Stimulated activated CD4-positive, alpha-beta T cell treated with anti-CD3 and anti-CD28 coated beads, Interleukin-4, amount 100 ng/mL, for 48 hours (primary cell): ENCODE data around the gene TTLL3.
A peak's percentile ranks its signal among the peaks of the same experiment; 100 is the strongest.

ENCODE experiments used
- DNase-seq, 2 donors: peaks; one replicate each; pipeline ENCODE4 v3.0.0-alpha.2; 2020; ENCODE audit warnings: low read depth in 2 of 2

Gene TTLL3

DNA sequence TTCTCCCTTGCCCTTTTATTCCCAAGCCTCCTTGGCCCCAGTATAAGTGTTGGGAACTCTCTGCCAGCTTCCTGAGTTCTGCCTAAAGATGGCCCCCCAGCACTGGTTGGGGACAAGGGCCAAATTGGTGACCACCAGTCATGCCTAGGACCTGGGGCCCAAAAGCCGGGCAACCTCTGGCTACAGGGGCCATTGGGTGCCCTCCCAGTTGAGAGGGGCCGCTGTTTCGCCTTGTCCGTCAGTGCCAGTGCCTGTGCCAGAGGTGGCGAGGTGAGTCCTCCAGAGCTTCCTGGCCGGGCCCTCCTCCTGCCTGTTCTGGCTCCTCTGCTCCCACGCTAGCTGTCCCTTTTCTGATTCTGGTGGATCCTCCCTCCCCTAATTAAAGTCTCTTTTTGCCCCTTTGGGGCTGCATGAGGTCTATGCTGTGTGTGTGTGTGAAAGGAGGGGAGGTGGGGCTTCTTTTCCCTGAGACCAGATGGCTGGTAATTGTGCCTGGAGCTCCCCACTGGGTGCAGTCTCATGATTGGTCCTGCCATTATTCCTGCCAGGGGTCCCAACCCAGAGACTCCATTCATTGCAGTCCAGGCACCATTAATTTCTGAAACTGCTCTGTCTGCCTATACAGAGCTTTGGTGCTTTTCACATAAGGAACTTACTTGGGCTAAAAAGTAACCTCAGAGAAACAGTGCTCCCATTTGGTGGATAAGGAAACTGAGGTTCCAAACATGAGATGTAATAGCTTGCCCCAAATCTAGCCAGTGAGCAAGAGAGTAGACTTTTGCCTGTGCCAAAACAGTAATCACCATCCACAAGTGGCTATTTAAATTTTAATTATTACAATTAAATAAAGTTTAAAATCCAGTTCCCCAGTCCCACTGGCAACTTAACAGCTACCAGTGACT is 3.1 kb upstream of the TTLL3 start:
- no peak for DNase-seq

DNA sequence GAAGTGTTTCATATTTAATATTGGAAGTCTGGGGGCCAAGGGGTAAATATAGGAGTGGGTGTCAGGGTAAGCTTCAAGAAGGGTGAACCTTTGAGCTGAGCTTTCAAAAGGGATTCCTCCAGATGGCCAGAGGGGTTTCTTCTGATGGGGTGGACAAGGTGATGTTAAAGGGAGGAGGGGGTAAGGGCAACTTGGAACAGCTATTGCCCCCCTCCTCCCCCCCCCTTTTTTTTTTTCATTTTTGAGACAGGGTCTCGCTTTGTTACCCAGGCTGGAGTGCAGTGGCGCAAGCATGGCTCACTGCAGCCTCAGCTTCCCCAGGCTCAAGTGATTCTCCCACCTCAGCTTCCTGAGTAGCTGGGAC is 2.1 kb upstream of the TTLL3 start:
- DNase-seq = no peak

DNA sequence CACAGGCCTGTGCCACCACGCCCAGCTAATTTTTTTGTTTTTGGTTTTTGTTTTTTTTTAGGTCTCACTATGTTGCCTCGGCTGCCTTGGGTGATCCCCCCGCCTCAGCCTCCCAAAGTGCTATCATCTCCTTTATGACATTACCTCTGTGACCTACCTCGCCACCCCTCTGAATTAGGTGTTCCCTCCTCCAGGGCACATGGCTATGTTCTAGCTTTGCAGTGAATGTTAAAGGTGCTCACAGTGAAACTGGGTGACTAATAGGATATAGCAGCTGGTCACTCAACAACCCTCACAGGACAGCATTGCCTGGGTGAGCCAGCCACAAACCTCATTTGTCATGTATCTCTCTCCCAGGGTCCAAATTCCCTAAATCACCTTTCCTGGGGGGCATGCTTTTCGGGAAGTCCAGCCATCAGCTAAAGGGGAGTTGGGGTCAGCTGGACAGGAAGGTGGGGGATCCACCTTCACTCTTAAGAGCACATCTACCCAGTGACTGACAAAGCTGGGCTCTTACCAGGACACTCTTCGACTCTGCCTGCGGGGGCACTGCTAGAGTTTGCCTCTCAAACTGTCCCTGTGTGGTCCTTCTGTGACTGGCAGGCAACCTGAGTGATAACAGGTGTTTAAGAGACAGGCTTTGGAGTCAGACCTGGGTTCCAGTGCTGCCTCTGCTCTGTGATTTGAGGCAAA is 1.6 kb upstream of the TTLL3 start:
- DNase-seq = peak in 1 of 2 donors; percentile 35

DNA sequence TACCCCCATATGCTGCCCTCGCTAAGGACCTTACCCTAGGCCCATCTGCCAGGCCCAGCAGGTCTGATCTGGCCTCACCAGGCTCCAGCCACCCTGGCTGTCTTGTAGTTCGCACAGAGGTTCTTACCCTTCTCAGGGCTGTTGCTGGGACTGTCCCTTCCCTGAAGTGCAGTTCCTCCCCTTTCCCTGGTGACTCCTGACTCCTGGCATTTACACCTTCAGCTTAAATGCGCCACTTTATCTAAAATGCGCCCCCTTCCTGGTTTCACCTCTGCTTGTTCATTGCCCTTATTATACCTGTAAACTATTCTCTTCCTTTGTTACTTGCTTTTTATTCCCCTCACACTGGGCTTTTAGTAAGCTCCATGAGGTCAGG is 835 bp upstream of the TTLL3 start:
- no peak for DNase-seq

DNA sequence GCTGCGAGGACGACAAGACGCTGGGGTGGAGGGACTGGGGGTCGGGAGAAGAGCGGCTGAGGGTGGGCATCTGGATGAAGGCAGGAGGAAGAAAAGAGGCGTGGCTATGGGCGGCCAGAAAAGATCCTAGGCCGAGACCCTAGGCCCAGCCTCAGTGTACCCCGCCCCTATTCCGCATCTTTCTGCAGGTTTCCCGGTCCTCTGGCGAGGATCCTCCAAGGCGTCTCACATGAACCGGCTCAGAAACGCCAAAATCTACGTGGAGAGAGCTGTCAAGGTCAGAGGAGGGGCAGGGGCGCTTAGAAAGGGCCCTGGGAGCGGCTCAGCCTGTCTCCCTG is 340 bp downstream of the TTLL3 start:
- DNase-seq = no peak

DNA sequence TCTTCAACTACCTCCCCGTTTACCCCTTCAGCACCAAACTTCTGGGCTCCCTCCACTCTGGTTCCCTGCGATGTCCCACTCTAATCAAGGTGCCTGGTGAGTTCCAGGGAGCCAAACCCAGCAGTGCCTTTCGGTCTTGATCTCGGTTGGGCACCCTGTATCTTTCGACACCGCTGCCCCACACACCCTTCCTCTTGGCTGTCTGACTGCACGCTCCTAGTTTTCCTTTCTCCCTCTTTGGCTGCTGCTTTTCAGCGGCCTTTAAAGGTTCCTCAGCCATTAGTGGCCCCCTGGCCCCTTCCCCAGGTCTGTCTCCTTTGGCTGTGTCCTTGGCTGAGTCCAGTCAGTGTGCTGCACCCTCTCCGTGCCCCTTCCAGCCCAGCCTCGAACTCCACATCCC is 784 bp downstream of the TTLL3 start:
- no peak for DNase-seq

DNA sequence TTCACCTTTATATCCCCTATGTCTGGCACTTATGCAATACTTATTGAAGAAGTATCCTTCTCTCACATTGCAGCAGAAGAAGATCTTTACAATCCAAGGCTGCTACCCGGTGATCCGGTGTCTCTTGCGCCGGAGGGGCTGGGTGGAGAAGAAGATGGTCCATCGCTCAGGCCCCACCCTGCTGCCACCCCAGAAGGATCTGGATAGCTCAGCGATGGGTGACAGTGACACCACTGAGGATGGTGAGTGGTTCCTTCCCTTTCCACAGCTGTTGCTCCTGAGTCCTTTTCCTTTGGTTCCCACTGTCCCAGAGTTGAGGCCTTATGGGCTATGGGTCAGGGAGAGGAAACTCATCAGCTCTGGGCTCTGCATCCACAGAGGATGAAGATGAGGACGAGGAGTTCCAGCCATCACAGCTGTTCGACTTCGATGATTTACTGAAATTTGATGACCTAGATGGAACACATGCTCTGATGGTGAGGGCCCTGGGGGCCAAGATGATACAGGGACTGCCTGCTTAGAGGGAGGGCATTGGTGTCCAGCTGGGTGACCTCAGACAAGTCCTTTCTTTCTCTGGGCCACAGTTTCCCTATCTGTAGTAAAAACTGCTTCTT is 2.9 kb downstream of the TTLL3 start:
- DNase-seq = no peak

DNA sequence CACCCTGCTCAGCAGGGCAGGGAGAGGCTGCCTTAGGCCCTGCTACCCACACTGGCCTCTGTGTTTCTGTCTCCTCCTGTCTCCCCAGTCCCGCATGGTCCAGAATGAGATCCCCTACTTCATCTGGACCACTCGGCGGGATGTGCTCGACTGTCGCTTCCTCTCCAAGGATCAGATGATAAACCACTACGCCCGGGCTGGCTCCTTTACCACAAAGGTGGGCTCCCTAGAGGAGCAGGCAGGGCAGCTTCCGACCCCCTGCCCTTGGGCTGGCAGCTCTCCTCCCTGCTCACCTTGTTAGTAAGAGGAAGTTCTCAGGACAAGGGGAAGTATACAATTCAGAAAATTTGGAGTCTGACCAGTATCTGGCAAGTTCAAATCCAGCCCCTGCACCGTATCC is 5.9 kb downstream of the TTLL3 start:
- DNase-seq = no peak

DNA sequence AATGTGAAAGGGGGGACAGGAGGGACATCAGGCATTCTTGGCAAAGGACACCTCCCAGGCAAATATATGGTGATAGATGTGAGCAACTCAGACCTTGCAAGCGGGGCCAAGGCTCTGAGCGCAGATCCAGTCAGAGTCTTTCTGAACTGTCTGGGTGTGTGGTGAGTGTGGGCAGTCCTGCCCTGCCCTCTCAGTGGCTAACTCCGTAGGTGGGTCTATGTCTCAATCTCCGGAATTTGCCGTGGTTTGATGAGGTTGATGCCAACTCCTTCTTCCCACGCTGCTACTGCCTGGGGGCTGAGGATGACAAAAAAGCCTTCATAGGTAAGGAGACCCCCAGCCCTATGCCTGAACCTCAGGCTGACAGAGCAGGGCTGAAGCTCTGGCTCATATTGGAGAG is 7.4 kb downstream of the TTLL3 start:
- no peak for DNase-seq

DNA sequence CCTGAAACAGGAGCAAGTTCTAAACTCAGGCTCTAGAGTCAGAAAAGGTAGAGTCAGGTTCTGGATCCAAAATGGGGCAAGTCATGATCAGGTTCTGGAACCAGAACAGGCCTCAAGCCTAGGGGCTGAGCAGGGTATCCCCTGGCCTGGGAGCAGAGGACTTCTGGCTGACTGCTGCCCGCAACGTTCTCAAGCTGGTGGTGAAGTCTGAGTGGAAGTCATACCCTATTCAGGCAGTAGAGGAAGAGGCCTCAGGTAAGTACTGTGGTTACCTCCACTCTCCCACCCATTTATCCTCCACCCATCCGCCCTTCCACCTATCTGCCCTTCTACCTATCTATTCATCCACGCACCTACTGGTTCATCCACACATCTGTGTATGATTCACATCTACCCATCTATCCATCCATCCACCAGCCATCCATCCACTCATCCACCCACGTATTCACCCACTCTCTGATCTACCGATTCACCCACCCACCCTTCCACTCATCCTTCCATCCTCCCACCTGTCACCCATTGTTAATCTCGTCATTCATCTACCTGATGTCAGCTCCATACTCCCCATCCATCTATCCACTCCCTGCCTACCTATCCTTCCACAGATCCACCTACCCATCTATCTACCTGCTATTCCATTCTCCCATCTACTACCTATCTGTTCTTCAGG is 8.7 kb downstream of the TTLL3 start:
- DNase-seq = no peak

DNA sequence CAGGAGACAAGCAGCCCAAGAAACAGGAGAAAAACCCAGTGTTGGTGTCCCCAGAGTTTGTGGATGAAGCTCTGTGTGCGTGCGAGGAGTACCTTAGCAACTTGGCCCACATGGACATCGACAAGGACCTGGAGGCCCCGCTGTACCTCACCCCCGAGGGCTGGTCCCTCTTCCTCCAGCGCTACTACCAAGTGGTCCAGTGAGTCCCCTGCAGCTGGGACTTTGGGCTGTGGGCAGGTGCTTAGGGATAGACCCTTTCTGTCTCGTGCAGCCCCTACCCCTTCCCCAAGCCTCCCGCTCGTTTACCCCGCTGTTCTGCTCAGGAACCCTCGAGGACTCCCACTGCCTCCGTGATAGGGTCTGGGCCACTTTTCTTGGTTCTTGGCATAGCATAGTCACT is 10.5 kb downstream of the TTLL3 start:
- DNase-seq = no peak

DNA sequence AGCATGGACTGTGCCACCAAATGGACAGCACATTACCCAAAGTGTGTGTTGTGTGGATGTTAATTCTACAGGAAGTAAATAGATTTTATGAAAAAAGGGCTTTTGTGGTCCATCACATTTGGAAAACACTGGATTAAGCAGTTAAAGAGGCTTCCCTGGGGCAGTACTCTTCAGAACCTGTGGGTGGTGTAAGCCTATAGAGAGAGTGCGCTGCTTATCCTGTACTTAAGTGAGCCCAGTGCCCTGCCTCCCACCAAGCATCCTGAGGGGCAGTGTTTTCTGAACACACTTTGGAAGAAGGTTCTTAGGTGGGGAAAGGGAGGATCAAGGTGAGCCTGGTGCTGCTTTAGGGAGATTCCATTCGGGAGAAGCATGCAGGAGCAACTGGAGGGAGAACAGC is 10.9 kb downstream of the TTLL3 start:
- DNase-seq = no peak

DNA sequence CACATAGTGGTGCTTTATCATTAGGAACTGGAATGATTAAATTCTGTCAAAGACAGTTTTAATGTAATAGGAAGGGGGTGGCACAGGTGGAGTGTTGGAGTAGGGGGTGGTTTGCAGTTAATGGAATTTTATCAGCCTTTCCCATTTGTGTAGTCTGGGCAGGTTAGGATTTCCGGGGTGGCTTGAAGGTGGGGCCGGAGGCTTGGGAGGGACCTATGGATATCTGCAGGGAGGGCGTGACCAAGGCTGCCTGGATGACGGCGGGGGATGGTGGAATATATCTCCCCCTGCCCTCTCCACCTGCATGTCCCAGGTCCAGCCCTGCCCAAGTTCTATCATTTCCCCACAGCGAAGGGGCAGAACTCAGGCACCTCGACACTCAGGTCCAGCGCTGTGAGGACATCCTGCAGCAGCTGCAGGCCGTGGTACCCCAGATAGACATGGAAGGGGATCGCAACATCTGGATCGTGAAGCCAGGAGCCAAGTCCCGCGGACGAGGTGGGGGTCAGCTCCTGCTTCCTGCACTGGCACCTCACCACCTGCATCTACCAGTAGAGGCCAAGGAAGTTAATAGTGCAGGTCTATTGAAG is 15.5 kb downstream of the TTLL3 start:
- no peak for DNase-seq

DNA sequence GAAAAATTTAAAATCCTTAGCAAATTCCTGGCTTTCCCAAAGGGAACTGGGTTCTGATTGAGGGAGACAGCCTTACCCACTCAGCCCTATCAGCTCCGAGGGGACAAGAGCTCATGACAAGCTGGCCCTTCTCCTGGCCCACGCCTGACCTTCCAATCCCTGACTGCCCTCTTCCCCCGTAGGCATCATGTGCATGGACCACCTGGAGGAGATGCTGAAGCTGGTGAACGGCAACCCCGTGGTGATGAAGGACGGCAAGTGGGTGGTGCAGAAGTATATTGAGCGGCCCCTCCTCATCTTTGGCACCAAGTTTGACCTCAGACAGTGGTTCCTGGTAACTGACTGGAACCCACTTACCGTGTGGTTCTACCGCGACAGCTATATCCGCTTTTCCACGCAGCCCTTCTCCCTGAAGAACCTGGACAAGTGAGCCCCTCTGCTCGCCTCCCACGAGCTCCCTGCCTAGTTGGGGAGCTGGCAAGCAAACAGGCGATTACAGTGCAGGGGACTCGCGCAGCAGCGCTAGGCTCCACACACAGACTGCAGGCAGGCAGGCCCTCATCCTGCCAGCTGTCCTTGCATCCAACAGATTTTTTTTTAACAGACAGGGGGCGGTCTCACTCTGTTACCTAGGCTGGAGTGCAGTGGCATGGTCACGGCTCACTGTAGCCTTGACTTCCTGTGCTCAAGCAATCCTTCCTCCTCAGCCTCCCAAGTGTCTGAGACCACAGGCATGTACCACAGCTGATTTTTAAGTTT is 16.9 kb downstream of the TTLL3 start:
- no peak for DNase-seq

DNA sequence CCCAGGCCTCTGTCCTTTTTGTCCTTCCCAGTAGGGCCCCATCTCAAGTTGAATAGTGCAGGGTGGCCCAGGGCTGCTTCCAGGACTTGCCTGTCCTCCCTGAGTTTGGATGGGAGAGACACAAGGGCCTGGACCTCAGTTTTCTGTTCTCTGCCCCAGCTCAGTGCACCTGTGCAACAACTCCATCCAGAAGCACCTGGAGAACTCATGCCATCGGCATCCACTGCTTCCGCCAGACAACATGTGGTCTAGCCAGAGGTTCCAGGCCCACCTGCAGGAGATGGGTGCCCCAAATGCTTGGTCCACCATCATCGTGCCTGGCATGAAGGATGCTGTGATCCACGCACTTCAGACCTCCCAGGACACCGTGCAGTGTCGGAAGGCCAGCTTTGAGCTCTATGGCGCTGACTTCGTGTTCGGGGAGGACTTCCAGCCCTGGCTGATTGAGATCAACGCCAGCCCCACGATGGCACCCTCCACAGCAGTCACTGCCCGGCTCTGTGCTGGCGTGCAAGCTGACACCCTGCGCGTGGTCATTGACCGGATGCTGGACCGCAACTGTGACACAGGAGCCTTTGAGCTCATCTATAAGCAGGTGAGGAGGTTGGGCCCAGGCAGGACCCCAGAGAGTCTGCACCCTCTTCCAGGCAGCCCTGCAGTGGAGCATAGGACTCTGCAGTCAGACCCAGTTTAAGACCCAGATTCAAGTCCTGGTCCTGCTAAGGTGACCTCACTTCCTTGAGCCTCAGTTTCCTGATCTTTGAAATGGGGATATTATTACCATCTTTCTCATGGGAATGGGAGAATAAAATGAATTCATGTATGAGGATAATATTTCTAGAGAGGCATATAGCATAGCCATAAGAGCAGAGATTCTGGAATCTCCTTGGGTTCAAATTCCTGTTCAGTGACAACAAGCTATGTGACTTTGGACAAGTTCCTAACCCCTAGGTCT is 19.0 kb downstream of the TTLL3 start:
- DNase-seq = no peak

DNA sequence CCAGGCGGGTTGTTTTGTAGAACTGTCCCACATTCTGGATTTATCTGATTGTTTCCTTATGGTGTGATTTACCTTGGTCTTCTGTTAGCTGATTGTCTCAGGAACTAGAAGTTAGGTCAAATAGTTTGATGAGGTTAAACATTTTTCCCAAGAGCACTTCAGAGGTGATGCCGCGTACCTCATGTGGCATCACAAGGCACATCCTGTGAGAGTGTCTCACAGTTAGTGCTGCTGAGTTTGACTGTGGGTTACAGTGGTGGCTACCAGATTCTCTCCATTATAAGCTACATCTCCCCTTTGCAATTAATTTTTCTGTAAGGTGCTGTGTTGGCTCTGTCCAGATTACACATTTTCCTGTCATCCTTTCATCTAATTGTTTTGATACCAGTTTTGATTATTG is 21.2 kb downstream of the TTLL3 start:
- DNase-seq = no peak

DNA sequence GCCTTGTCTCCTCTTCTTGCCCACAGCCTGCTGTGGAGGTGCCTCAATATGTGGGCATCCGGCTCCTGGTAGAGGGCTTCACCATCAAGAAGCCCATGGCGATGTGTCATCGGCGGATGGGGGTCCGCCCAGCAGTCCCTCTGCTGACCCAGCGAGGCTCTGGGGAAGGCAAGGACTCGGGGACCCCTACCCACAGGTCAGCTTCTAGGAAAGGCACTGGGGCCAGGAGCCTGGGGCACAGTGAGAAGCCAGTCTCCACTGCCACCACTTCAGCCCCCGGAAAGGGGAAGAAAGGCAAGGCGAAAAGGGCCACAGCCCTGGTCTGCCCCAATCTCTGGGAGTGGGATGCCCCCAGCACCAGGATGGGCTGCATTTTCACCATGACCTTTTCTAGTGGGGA is 23.0 kb downstream of the TTLL3 start:
- no peak for DNase-seq

DNA sequence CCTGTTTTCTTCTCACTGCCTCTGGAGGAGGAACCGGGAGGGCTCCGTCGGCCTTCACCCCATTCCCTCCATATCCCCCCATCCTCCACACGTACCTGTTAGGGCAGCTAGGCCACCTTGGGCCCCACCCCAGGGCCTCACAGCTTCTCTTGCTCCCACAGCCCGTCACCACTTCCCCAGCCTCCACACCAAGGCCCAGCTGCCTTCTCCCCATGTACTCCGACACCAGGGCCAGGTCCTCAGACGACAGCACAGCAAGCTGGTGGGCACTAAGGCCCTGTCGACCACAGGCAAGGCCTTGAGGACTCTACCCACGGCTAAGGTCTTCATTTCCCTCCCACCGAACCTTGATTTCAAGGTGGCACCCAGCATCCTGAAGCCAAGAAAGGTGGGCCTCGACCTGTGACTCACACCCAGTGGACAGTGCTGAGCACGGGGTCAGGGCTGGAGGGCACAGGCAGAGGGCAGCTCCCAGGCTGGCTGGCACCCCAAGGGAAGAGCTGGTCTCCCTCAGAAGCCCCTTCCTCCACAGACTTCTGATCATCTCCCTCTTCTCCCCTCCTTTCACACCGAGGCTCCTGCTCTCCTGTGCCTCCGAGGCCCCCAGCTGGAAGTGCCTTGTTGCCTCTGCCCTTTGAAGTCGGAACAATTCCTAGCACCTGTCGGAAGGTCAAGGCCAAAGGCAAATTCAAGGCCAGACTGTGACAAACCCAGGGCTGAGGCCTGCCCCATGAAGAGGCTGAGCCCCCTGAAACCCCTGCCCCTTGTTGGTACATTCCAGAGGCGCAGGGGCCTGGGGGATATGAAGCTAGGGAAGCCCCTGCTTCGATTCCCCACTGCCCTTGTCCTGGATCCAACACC is 24.7 kb downstream of the TTLL3 start:
- no peak for DNase-seq
